Measurements from ENCODE around the gene TMEM72.

DNA sequence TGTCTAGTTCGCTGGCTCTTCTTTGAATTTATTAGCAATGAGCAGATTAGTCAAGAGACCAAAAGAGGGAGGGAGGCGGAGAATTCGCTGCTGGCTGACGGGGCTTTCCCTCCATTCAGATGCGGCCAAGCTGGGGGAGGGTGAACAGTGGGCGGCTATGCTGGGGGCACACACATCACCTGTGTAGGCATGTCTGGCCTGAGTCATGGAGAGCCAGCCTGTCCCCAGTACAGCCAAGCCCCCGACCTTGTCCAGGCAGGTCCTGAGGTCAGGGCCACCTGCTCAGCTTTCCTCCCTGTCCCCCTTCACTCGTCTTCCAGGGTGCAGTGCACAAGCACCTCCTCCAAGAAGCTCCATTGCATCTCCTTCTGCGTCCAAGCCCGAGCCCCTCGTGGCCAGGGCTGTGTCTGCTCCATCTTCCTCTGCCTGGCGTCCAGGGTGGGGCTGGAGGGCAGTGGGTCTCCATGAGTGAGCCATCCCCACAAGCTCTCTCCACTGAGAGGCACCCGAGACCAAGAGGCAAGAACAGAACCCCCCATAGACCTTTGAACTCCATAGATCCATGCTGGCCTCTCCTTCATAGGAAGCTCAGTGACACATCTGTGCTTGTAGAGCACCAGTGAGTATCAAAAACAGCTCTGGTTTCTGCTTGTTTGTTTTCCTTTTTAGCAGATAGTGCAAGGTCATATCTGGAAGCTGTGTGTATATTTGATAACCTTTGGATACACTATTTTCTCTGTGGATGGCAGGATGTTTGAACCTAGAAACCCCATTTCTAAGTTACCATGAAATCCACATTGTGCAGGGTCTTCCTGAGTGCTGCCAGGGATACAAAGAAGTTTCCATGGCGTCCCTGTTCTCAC, 69.4 kb downstream of the TMEM72 start:
- TF ChIP-seq, protein P1, sequence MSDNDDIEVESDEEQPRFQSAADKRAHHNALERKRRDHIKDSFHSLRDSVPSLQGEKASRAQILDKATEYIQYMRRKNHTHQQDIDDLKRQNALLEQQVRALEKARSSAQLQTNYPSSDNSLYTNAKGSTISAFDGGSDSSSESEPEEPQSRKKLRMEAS (IDR thresholded peaks at IDR 0.05; ENCODE audit: insufficient read depth, insufficient read length): no peak
- TF ChIP-seq, protein P2, sequence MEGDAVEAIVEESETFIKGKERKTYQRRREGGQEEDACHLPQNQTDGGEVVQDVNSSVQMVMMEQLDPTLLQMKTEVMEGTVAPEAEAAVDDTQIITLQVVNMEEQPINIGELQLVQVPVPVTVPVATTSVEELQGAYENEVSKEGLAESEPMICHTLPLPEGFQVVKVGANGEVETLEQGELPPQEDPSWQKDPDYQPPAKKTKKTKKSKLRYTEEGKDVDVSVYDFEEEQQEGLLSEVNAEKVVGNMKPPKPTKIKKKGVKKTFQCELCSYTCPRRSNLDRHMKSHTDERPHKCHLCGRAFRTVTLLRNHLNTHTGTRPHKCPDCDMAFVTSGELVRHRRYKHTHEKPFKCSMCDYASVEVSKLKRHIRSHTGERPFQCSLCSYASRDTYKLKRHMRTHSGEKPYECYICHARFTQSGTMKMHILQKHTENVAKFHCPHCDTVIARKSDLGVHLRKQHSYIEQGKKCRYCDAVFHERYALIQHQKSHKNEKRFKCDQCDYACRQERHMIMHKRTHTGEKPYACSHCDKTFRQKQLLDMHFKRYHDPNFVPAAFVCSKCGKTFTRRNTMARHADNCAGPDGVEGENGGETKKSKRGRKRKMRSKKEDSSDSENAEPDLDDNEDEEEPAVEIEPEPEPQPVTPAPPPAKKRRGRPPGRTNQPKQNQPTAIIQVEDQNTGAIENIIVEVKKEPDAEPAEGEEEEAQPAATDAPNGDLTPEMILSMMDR (IDR thresholded peaks at IDR 0.05; ENCODE audit: extremely low read depth in 1 of 2, insufficient read depth in 1 of 2, low read depth in 1 of 2, low read length in 2 of 2): no peak
- TF ChIP-seq POLR2AphosphoS5 (IDR thresholded peaks at IDR 0.05; ENCODE audit: insufficient read depth, low read depth, low read length) (no peak), POLR2A (IDR thresholded peaks at IDR 0.05; ENCODE audit: low read depth, low read length) (no peak), EZH2 (IDR thresholded peaks at IDR 0.05; ENCODE audit: borderline replicate concordance, low read depth, low read length, severe bottlenecking) (no peak)
